Kidney (tissue), 14 donors: ENCODE measurements around the gene NSMCE1. TPM values are rescaled to one million over a fixed set of nuclear protein-coding genes. Genes with fewer than 3 reads are reported as not detected.

Experiments
- DNase-seq, 5 donors: peaks; one replicate each; pipeline ENCODE4 v3.0.0-alpha.2; 2013 to 2020
- FAIRE-seq: peaks from 2 replicates; lab custom pipeline; 2012; peaks lifted over from hg19 to GRCh38; lab: Jason Lieb, UNC
- H3K27ac ChIP-seq, 2 donors: one replicate each; pipeline ENCODE4 v1.7.0; 2013; ENCODE audit warnings: low read depth in 2 of 2, low read length in 2 of 2, inconsistent platforms in 1 of 2
- H3K27me3 ChIP-seq: one replicate; pipeline ENCODE4 v1.7.1; 2013; ENCODE audit warnings: low read length, inconsistent platforms; ENCODE audit not compliant: control insufficient read depth, insufficient read depth
- H3K36me3 ChIP-seq, 3 donors: one replicate each; pipeline versions ENCODE4 v1.7.0 to v1.7.1; 2013; ENCODE audit warnings: low read length in 3 of 3, control low read depth in 1 of 3, inconsistent platforms in 1 of 3; ENCODE audit not compliant: insufficient read depth in 3 of 3, control insufficient read depth in 2 of 3
- H3K4me1 ChIP-seq, 3 donors: one replicate each; pipeline versions ENCODE4 v1.7.0 to v1.7.1; 2013; ENCODE audit warnings: low read length in 3 of 3, inconsistent platforms in 1 of 3, low read depth in 1 of 3; ENCODE audit not compliant: control insufficient read depth in 2 of 3, insufficient read depth in 2 of 3
- H3K4me3 ChIP-seq, 3 donors: one replicate each; pipeline versions ENCODE4 v1.7.0 to v1.8.1; 2013; ENCODE audit warnings: low read length in 3 of 3, control low read depth in 1 of 3, inconsistent platforms in 1 of 3
- H3K9ac ChIP-seq, 3 donors: one replicate each; pipeline versions ENCODE4 v1.7.0 to v1.7.1; 2013; ENCODE audit warnings: low read length in 3 of 3, control low read depth in 1 of 3, inconsistent platforms in 1 of 3
- H3K9me3 ChIP-seq, 3 donors: one replicate each; pipeline versions ENCODE4 v1.7.0 to v1.7.1; 2013; ENCODE audit warnings: low read length in 3 of 3, control low read depth in 1 of 3, inconsistent platforms in 1 of 3; ENCODE audit not compliant: control insufficient read depth in 2 of 3, insufficient read depth in 1 of 3
- CTCF ChIP-seq: IDR thresholded peaks from 3 replicates; pipeline ENCODE4 v1.5.1; 2012; ENCODE audit warnings: mild to moderate bottlenecking, moderate library complexity, borderline replicate concordance; ENCODE audit not compliant: insufficient read depth; ENCODE audit errors: extremely low read depth
- intact Hi-C: fragments of 100-400 bp; cut with DNase I; formaldehyde crosslinking; loops from one replicate; pipeline ENCODE4 v1.11.1; 2022
- polyA plus RNA-seq: library from polyadenylated mRNA; stranded (reverse); fragments of 350-450 nt; fragmentation: Illumina TruSeq; extraction: RNeasy Lipid Tissue Mini Kit (QIAGEN cat#74804); gene quantifications from one replicate; pipeline ENCODE4 v1.2.3, GENCODE V29; 2014; ENCODE audit warnings: low read depth, low replicate concordance; ENCODE audit not compliant: insufficient read depth
- total RNA-seq: library from RNA; stranded (reverse); fragmentation: NEBNext Ultra II Directional; extraction: Animal tissue kit (Norgen Biotek cat#: 25700); gene quantifications from one replicate; pipeline ENCODE4 v1.2.1, GENCODE V29; 2021
- donor health status: control.
- donor health status: control.
- donor health status: control.
- donor health status: control.
- donor health status: control.
- donor health status: DM: yes; HTN: yes; CAD: no.
- donor health status: Normal renal cell carcinoma (clear cell type).

Gene NSMCE1
- total and polyA plus RNA-seq, 2 donors from 2014 or later: 72.1 to 145 TPM

GRCh38 chr16:27220527-27220926 lies 48.0 kb downstream of the NSMCE1 start:
- Histone ChIP-seq H3K4me1 (peaks cover 0 to 14% (median 11%) of the 10 kb centered on the region in 3 donors), H3K27ac (no peak overlapping the region), H3K4me3 (no peak overlapping the region), H3K9ac (no peak overlapping the region), H3K9me3 (no peaks in the 10 kb centered on the region), H3K36me3 (peaks cover 0 to 4% (median 4%) of the 10 kb centered on the region in 3 donors), H3K27me3 (no peaks in the 10 kb centered on the region)
- FAIRE-seq: no peak
- TF ChIP-seq CTCF: no peak
- DNase-seq: no peak
- intact Hi-C loops: no loop called here

- no peak overlapping the region for H3K9ac ChIP-seq
- H3K27me3 ChIP-seq: no peaks in the 10 kb centered on the region
- H3K36me3 ChIP-seq: peaks cover 0 to 4% (median under 1%) of the 10 kb centered on the region in 3 donors
- no peaks in the 10 kb centered on the region for H3K9me3 ChIP-seq
- no peak for FAIRE-seq
- H3K4me3 ChIP-seq: no peak overlapping the region
- no peak overlapping the region for H3K27ac ChIP-seq
- DNase-seq: no peak
- intact Hi-C loops: no loop called here
- peaks cover 0 to 14% (median 11%) of the 10 kb centered on the region in 3 donors for H3K4me1 ChIP-seq
- TF ChIP-seq CTCF: no peak
Measured at GRCh38 chr16:27220120-27220519, 48.5 kb downstream of the NSMCE1 start.

- intact Hi-C loops: no loop called here
- H3K9me3 ChIP-seq: no peaks in the 10 kb centered on the region
- TF ChIP-seq CTCF: no peak
- peaks cover 0 to 5% (median 0%) of the 10 kb centered on the region in 3 donors for H3K36me3 ChIP-seq
- FAIRE-seq (no peak), DNase-seq (no peak)
- H3K9ac ChIP-seq: no peak overlapping the region
- H3K4me3 ChIP-seq: no peak overlapping the region
- H3K27ac ChIP-seq: no peak overlapping the region
- peaks cover 0 to 16% (median 14%) of the 10 kb centered on the region in 3 donors for H3K4me1 ChIP-seq
- H3K27me3 ChIP-seq: no peaks in the 10 kb centered on the region
Measured at GRCh38 chr16:27219161-27219560, 49.4 kb downstream of the NSMCE1 start.

GRCh38 chr16:27218756-27219155 lies 49.8 kb downstream of the NSMCE1 start:
- Histone ChIP-seq H3K27ac (no peak overlapping the region), H3K36me3 (peaks cover 0 to 5% (median 0%) of the 10 kb centered on the region in 3 donors), H3K9ac (no peak overlapping the region), H3K4me3 (no peak overlapping the region), H3K4me1 (peaks cover 0 to 16% (median 14%) of the 10 kb centered on the region in 3 donors), H3K9me3 (no peaks in the 10 kb centered on the region), H3K27me3 (no peaks in the 10 kb centered on the region)
- DNase-seq (no peak), FAIRE-seq (no peak)
- intact Hi-C loops: no loop called here
- no peak for TF ChIP-seq CTCF
